Panc1 (cell line): ENCODE measurements around the gene PRDM1. TPM values are rescaled to one million over a fixed set of nuclear protein-coding genes. Genes with fewer than 3 reads are reported as not detected.

Experiments
- total RNA-seq: library from RNA; stranded (reverse); gene quantifications from one replicate; pipeline ENCODE4 v1.2.1, GENCODE V29; 2021; ENCODE audit not compliant: unreplicated experiment

PRDM1 gene
- total RNA-seq, 1 experiment from 2014 or later, result 2.6 TPM

Other genes with a start within 250 kb of the PRDM1 start
- gene ATG5, start 239.4 kb downstream of the PRDM1 start, total RNA-seq, result 51.4 TPM